Right lung (tissue), 5 donors: Measurements from ENCODE around the gene GAR1. TPM values are rescaled to one million over a fixed set of nuclear protein-coding genes. Genes with fewer than 3 reads are reported as not detected.
"Not testable (repeated sequence)": the region's sequence is repeated elsewhere in the genome, so short reads cannot be mapped to it uniquely, and the experiment has no call there.

Source experiments
- DNase-seq, 2 donors: peaks; one replicate each; pipeline ENCODE4 v3.0.0-alpha.2; 2013
- polyA plus RNA-seq, 5 donors: library from polyadenylated mRNA; unstranded; fragments of 120-200 nt; gene quantifications; one replicate each; pipeline versions ENCODE4 v1.2.1 to v1.2.3, GENCODE V29; 2013; ENCODE audit warnings: inconsistent platforms in 1 of 5, low replicate concordance in 1 of 5; ENCODE audit not compliant: insufficient read length in 5 of 5, insufficient read depth in 1 of 5

GAR1 gene
- polyA plus RNA-seq, 5 donors, result 32.3 to 39.5 (median 36.1) TPM

- DNase-seq, result no peak
These were observed 18.2 kb downstream of the GAR1 start for GRCh38 chr4:109833756-109834155.

- DNase-seq, result no peak
These were observed 21.4 kb downstream of the GAR1 start for GRCh38 chr4:109836985-109837384.

- no peak for DNase-seq
These were observed 31.0 kb downstream of the GAR1 start for GRCh38 chr4:109846395-109847098.

GRCh38 chr4:109847896-109848442 is 32.4 kb downstream of the GAR1 start, which contains the start of gene LRIT3:
Gene LRIT3 (plus strand): TSS chr4:109848107. CDS start chr4:109848202, 95 bp downstream.
- no peak for DNase-seq

GRCh38 chr4:109848501-109848900 is 32.9 kb downstream of the GAR1 start:
- DNase-seq, result no peak

- DNase-seq, result no peak
These were observed 35.0 kb downstream of the GAR1 start for GRCh38 chr4:109850601-109851000.

GRCh38 chr4:109859426-109860300 is 44.1 kb downstream of the GAR1 start:
- not testable (repeated sequence) for DNase-seq

GRCh38 chr4:109861271-109861670 is 45.7 kb downstream of the GAR1 start:
- no peak for DNase-seq

- DNase-seq, result no peak
These were observed 46.5 kb downstream of the GAR1 start for GRCh38 chr4:109861916-109862511.

GRCh38 chr4:109864134-109864533 is 48.6 kb downstream of the GAR1 start:
- no peak for DNase-seq

- no peak for DNase-seq
These were observed 54.5 kb downstream of the GAR1 start for GRCh38 chr4:109870061-109870460.

GRCh38 chr4:109872065-109872464 is 56.5 kb downstream of the GAR1 start:
- DNase-seq, result no peak

GRCh38 chr4:109872950-109873656 is 57.5 kb downstream of the GAR1 start:
- DNase-seq, result no peak

- no peak for DNase-seq
These were observed 58.4 kb downstream of the GAR1 start for GRCh38 chr4:109873791-109874514.

Other genes starting within 250 kb of the GAR1 start
- 10 to 100 TPM; 44.9 to 57.3 (median 49.8) TPM for gene CASP6, start 112.3 kb upstream of the GAR1 start, polyA plus RNA-seq
- 10 to 100 TPM; 29.2 to 37.8 (median 35.1) TPM for gene PLA2G12A, start 85.7 kb upstream of the GAR1 start, polyA plus RNA-seq
- gene CFI, start 13.8 kb upstream of the GAR1 start, polyA plus RNA-seq, result 100 to 1,000 TPM in 2 of 5 donors, 10 to 100 TPM in 3; 79.6 to 110 (median 99.6) TPM
- gene RRH, start 12.2 kb downstream of the GAR1 start, polyA plus RNA-seq, result under 1 TPM; 0.31 to 0.77 (median 0.64) TPM
- under 1 TPM; 0.37 to 0.64 (median 0.59) TPM for gene LRIT3, start 32.3 kb downstream of the GAR1 start, polyA plus RNA-seq
- 1 to 10 TPM in 2 of 5 donors, under 1 TPM in 3; 0.73 to 2.1 (median 0.90) TPM for gene EGF, start 97.1 kb downstream of the GAR1 start, polyA plus RNA-seq